RPMI8226 (cell line): ENCODE measurements around the gene PCDHA1.

Experiments
- DNase-seq: peaks from one replicate; pipeline ENCODE4 v3.0.0-alpha.2; 2015

Gene PCDHA1

GRCh38 chr5:141051521-141051866 lies 265.6 kb downstream of the PCDHA1 start:
- no peak for DNase-seq
